Loucy (cell line): ENCODE data around the gene SLC26A3.

Experiments
- H2AFZ ChIP-seq: fragments of 200-600 bp; sonication (generic); 2 replicates; pipeline ENCODE4 v1.6.0; 2016; ENCODE audit warnings: antibody characterized with exemption, mild to moderate bottlenecking, low read length, moderate library complexity
- H3F3A ChIP-seq: fragments of 200-600 bp; 2 replicates; pipeline ENCODE4 v1.6.0; 2016; ENCODE audit warnings: antibody characterized with exemption, low read depth, mild to moderate bottlenecking
- H3K27me3 ChIP-seq: fragments of 200-600 bp; sonication (generic); 2 replicates; pipeline ENCODE4 v1.6.1; 2014; ENCODE audit warnings: low read length, mild to moderate bottlenecking; ENCODE audit not compliant: insufficient read depth, poor library complexity, severe bottlenecking
- H3K36me3 ChIP-seq: fragments of 200-600 bp; sonication (generic); 2 replicates; pipeline ENCODE4 v1.6.1; 2016; ENCODE audit warnings: low read length; ENCODE audit not compliant: insufficient read depth
- H3K4me1 ChIP-seq: fragments of 200-600 bp; sonication (generic); 2 replicates; pipeline ENCODE4 v1.5.1; 2014; ENCODE audit warnings: low read length, mild to moderate bottlenecking; ENCODE audit not compliant: insufficient read depth, poor library complexity, severe bottlenecking
- H3K4me2 ChIP-seq: fragments of 200-600 bp; sonication (generic); 2 replicates; pipeline ENCODE4 v1.6.0; 2014; ENCODE audit warnings: antibody characterized with exemption, low read length, low read depth, mild to moderate bottlenecking; ENCODE audit not compliant: poor library complexity, severe bottlenecking
- H3K4me3 ChIP-seq: fragments of 200-600 bp; sonication (generic); 2 replicates; pipeline ENCODE4 v1.5.1; 2014; ENCODE audit warnings: low read length, mild to moderate bottlenecking, mixed read lengths; ENCODE audit not compliant: poor library complexity, severe bottlenecking
- H3K79me2 ChIP-seq: fragments of 200-600 bp; sonication (generic); 2 replicates; pipeline ENCODE4 v1.6.1; 2014; ENCODE audit warnings: low read length; ENCODE audit not compliant: insufficient read depth
- H3K9ac ChIP-seq: fragments of 200-600 bp; sonication (generic); 2 replicates; pipeline ENCODE4 v1.6.0; 2014; ENCODE audit warnings: mild to moderate bottlenecking, low read depth, low read length, moderate library complexity; ENCODE audit not compliant: poor library complexity, severe bottlenecking
- H3K9me2 ChIP-seq: fragments of 200-600 bp; sonication (generic); replicated peaks from 2 replicates; pipeline ENCODE4 v1.6.1; 2016; ENCODE audit warnings: low read depth, low read length, mixed read lengths
- H3K9me3 ChIP-seq: fragments of 200-600 bp; sonication (generic); 2 replicates; pipeline ENCODE4 v1.6.1; 2014; ENCODE audit warnings: mild to moderate bottlenecking, antibody characterized with exemption, low read length, low read depth; ENCODE audit not compliant: insufficient read depth
- H4K20me1 ChIP-seq: fragments of 200-600 bp; sonication (generic); 2 replicates; pipeline ENCODE4 v1.6.0; 2014; ENCODE audit warnings: antibody characterized with exemption, low read length, mild to moderate bottlenecking; ENCODE audit not compliant: insufficient read depth, poor library complexity, severe bottlenecking
- CTCF ChIP-seq: fragments of 200-600 bp; sonication (generic); conservative IDR thresholded peaks from 2 replicates; pipeline ENCODE4 v1.5.1; 2014; ENCODE audit warnings: mild to moderate bottlenecking, antibody characterized with exemption, low read length
- EZH2phosphoT487 ChIP-seq: fragments of 200-600 bp; IDR thresholded peaks from 2 replicates; pipeline ENCODE4 v1.6.1; 2018; ENCODE audit warnings: antibody characterized with exemption, mild to moderate bottlenecking, moderate library complexity, borderline replicate concordance

The SLC26A3 gene

GRCh38 chr7:107847168-107847835, 44.3 kb upstream of the SLC26A3 start:
- H2AFZ ChIP-seq, result no peak overlapping the region
- no peaks in the 10 kb centered on the region for H4K20me1 ChIP-seq
- H3K4me1 ChIP-seq, result no peaks in the 10 kb centered on the region
- no peaks in the 10 kb centered on the region for H3K36me3 ChIP-seq
- TF ChIP-seq EZH2phosphoT487, result no peak
- TF ChIP-seq CTCF, result no peak
- H3K9me2 ChIP-seq, result no peaks in the 10 kb centered on the region
- H3K4me2 ChIP-seq, result no peak overlapping the region
- H3K9me3 ChIP-seq, result no peaks in the 10 kb centered on the region
- H3K9ac ChIP-seq, result no peak overlapping the region
- no peak overlapping the region for H3K4me3 ChIP-seq
- no peaks in the 10 kb centered on the region for H3K79me2 ChIP-seq
- no peaks in the 10 kb centered on the region for H3K27me3 ChIP-seq
- no peaks in the 10 kb centered on the region for H3F3A ChIP-seq

GRCh38 chr7:107846324-107846723, 43.3 kb upstream of the SLC26A3 start:
- no peak for TF ChIP-seq CTCF
- TF ChIP-seq EZH2phosphoT487, result no peak
- Histone ChIP-seq H3K4me2 (no peak overlapping the region), H3K9me3 (no peaks in the 10 kb centered on the region)

DNA sequence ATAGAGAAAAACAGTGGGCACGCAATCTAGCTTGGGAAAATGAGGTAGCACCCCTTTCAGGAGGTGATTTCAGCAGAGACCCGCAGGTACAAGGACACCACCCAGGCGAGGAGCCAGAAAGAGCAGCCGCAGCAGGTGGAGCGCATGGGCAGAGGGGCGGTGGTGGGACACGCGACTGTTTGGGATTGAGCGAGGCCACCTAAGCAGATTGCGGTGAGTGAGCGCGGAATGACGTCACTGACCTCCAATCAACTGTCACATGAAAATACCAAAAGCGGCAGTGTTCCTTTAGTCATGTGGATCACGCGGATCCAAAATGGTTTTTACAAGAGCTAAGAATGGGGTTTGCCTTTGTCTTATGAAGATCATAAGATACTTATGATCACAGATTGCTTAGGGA, 40.2 kb upstream of the SLC26A3 start:
- Histone ChIP-seq H3K4me1 (no peaks in the 10 kb centered on the region), H3K79me2 (no peaks in the 10 kb centered on the region), H4K20me1 (no peaks in the 10 kb centered on the region), H3K27me3 (no peaks in the 10 kb centered on the region), H3F3A (no peaks in the 10 kb centered on the region), H3K4me2 (no peak overlapping the region), H2AFZ (no peak overlapping the region), H3K4me3 (no peak overlapping the region), H3K9ac (no peak overlapping the region), H3K36me3 (no peaks in the 10 kb centered on the region), H3K9me2 (no peaks in the 10 kb centered on the region), H3K9me3 (no peaks in the 10 kb centered on the region)
- TF ChIP-seq CTCF, result no peak
- TF ChIP-seq EZH2phosphoT487, result no peak

More at GRCh38 chr7:107846324-107846723, 43.3 kb upstream of the SLC26A3 start:
- Histone ChIP-seq H2AFZ (no peak overlapping the region), H3F3A (no peaks in the 10 kb centered on the region), H3K79me2 (no peaks in the 10 kb centered on the region), H3K9me2 (no peaks in the 10 kb centered on the region), H3K4me1 (no peaks in the 10 kb centered on the region), H3K9ac (no peak overlapping the region), H3K27me3 (no peaks in the 10 kb centered on the region), H3K4me3 (no peak overlapping the region), H3K36me3 (no peaks in the 10 kb centered on the region), H4K20me1 (no peaks in the 10 kb centered on the region)
